Measurements from ENCODE around the gene CPNE4. TPM values are rescaled to one million over a fixed set of nuclear protein-coding genes. Genes with fewer than 3 reads are reported as not detected.

The CPNE4 gene
- total RNA-seq, 4 donors from 2014 or later: not detected

- no peak overlapping the region for H3K27ac ChIP-seq
Observed at GRCh38 chr3:131856171-131856570, 178.6 kb downstream of the CPNE4 start.

GRCh38 chr3:131850223-131850622 lies 184.6 kb downstream of the CPNE4 start:
- Histone ChIP-seq H3K27ac (no peak overlapping the region), H3K36me3 (no peaks in the 10 kb centered on the region), H3K4me1 (no peaks in the 10 kb centered on the region), H3K4me3 (no peak overlapping the region), H3K9me3 (no peaks in the 10 kb centered on the region), H3K27me3 (no peaks in the 10 kb centered on the region)
- intact Hi-C loops (cut with DNase I; ENCODE audit: low total_unique reads): no loop called here
- DNase-seq (no peak), ATAC-seq (no peak)
- in situ Hi-C loops (cut with MboI; ENCODE audit: low sequenced_read_pairs in 4 of 4): no loop called here
- no peak for TF ChIP-seq POLR2A (IDR thresholded peaks at IDR 0.05)
- TF ChIP-seq CTCF (IDR thresholded peaks at IDR 0.05 in 4 of 5, conservative IDR thresholded peaks at IDR 0.05 in 1 of 5): no peak

More at GRCh38 chr3:131856171-131856570, 178.6 kb downstream of the CPNE4 start:
- Histone ChIP-seq H3K9me3 (no peaks in the 10 kb centered on the region), H3K27me3 (no peaks in the 10 kb centered on the region), H3K36me3 (no peaks in the 10 kb centered on the region), H3K4me3 (no peak overlapping the region), H3K4me1 (no peaks in the 10 kb centered on the region)
- ATAC-seq: no peak
- DNase-seq: no peak
- no peak for TF ChIP-seq POLR2A (IDR thresholded peaks at IDR 0.05)
- no peak for TF ChIP-seq CTCF (IDR thresholded peaks at IDR 0.05 in 4 of 5, conservative IDR thresholded peaks at IDR 0.05 in 1 of 5)
- in situ Hi-C loops (cut with MboI; ENCODE audit: low sequenced_read_pairs in 4 of 4) (no loop called here), intact Hi-C loops (cut with DNase I; ENCODE audit: low total_unique reads) (no loop called here)

GRCh38 chr3:131849616-131850015 lies 185.2 kb downstream of the CPNE4 start:
- no peaks in the 10 kb centered on the region for H3K27me3 ChIP-seq
- H3K4me1 ChIP-seq: no peaks in the 10 kb centered on the region
- DNase-seq (no peak), ATAC-seq (no peak)
- intact Hi-C loops (cut with DNase I; ENCODE audit: low total_unique reads): no loop called here
- no peak for TF ChIP-seq CTCF (IDR thresholded peaks at IDR 0.05 in 4 of 5, conservative IDR thresholded peaks at IDR 0.05 in 1 of 5)
- TF ChIP-seq POLR2A (IDR thresholded peaks at IDR 0.05): no peak
- H3K9me3 ChIP-seq: no peaks in the 10 kb centered on the region
- no peak overlapping the region for H3K27ac ChIP-seq
- H3K4me3 ChIP-seq: no peak overlapping the region
- no peaks in the 10 kb centered on the region for H3K36me3 ChIP-seq
- in situ Hi-C loops (cut with MboI; ENCODE audit: low sequenced_read_pairs in 4 of 4): no loop called here

- no peaks in the 10 kb centered on the region for H3K36me3 ChIP-seq
- H3K27ac ChIP-seq: no peak overlapping the region
- in situ Hi-C loops (cut with MboI; ENCODE audit: low sequenced_read_pairs in 4 of 4): no loop called here
- no peaks in the 10 kb centered on the region for H3K4me1 ChIP-seq
- no peaks in the 10 kb centered on the region for H3K9me3 ChIP-seq
- no peak for DNase-seq
- ATAC-seq: no peak
- no peaks in the 10 kb centered on the region for H3K27me3 ChIP-seq
- TF ChIP-seq POLR2A (IDR thresholded peaks at IDR 0.05) (no peak), CTCF (IDR thresholded peaks at IDR 0.05 in 4 of 5, conservative IDR thresholded peaks at IDR 0.05 in 1 of 5) (no peak)
- intact Hi-C loops (cut with DNase I; ENCODE audit: low total_unique reads): no loop called here
- H3K4me3 ChIP-seq: no peak overlapping the region
Observed at GRCh38 chr3:131847966-131848510, 186.8 kb downstream of the CPNE4 start.
